ENCODE measurements around the gene WNK4. TPM values are rescaled to one million over a fixed set of nuclear protein-coding genes. Genes with fewer than 3 reads are reported as not detected.

Gene WNK4
- total and polyA plus RNA-seq, 4 experiments from 2014 or later, result 0.14 to 0.41 TPM; not detected in 2

DNA sequence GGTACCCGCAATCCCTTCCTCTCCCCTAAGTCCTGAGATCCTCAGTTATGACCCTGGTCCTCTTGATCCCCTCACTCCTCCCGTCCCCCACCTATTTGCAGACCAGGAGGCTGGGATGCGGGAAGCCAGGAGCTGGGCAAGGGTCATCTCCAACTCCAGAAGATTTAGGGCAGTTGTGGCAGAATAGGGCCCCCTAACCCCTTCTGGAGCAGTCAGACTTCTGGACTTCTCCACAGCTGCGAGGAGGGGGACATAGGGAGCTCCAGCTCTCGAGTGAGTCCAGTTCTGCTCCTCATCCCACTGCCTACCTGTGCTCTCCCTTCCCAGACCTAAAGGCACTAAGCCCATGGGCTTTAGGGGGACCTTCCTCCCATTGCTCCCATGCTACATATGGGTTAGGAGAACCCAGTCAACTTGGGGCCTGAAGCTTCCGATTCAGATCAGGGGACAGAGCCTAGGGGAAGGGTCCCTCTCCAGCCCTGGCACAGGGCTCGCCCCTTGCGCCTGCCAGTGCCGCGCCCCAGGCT is 1.3 kb downstream of the WNK4 start:
- Histone ChIP-seq H3K4me3 (ENCODE audit: low read length in 2 of 2) (no peak overlapping the region), H3K27me3 (ENCODE audit: insufficient read depth, low read length) (peaks cover 44% of the 10 kb centered on the region), H3K9me3 (ENCODE audit: control insufficient read depth in 1 of 2, low read length in 2 of 2) (no peaks in the 10 kb centered on the region), H3K36me3 (ENCODE audit: insufficient read depth, low read length) (peaks cover 22% of the 10 kb centered on the region), H3K4me1 (ENCODE audit: insufficient read depth, low read length) (peaks cover 16% of the 10 kb centered on the region), H3K27ac (ENCODE audit: low read depth, low read length) (no peak overlapping the region)
- ChIA-PET POLR2A (ENCODE audit: partially characterized antibody) (interaction anchor here (1.3 kb wide), 1 partner anchor 8 kb away, joined by 6 read pairs; the partner anchor contains the start of gene VPS25), CTCF (ENCODE audit: partially characterized antibody) (no interaction called here)
- no peaks in the 10 kb centered on the region for H3K9me3 Mint-ChIP-seq
- H3K27me3 Mint-ChIP-seq, result peaks cover 41 to 49% of the 10 kb centered on the region in 2 donors
- H3K4me1 Mint-ChIP-seq, result peaks cover 17 to 44% (median 26%) of the 10 kb centered on the region in 4 donors
- no peak overlapping the region for H3K27ac Mint-ChIP-seq
- DNase-seq, result no peak
- H3K4me3 Mint-ChIP-seq, result peak overlapping the region in 1 of 8 donors; percentile 10
- H3K36me3 Mint-ChIP-seq, result peaks cover 27 to 29% of the 10 kb centered on the region in 2 donors
- intact Hi-C loops (cut with micrococcal nuclease), result no loop called here

DNA sequence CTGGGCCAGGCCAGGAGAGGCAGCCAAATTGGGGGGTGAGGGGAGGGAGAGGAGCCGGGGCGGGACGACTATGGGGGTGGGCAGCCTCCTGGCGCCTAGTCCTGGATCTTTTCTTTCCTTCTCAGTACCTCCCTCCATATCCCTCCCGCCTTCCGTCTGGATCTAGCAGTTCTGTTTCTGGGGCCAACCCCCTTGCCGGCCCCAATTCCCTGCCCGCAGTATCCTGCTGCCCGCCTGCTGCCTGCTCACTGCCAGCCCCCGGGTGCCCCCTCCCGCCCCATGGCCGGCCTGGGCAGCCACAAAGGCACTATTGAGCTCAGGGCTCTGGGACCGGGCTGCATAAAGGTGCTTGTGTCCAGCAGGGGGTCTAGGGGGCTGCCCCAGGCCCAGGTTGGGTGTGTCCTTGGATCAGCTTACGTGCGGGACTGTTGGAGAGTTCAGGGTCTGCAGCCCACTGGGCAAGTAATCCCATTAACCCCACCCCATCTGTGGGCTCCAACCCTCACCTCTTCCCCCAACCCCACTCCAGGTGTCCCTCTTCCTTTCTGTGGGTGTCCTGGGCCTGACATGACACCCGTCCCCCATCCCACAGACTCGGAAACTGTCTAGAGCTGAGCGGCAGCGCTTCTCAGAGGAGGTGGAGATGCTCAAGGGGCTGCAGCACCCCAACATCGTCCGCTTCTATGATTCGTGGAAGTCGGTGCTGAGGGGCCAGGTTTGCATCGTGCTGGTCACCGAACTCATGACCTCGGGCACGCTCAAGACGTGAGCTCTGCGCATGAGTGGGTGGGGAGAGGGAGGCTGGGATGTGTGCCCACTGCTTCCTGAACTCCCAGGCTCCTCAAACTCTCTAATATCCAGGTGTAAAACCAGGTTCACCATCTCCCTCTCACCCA is 2.0 kb downstream of the WNK4 start:
- H3K27ac Mint-ChIP-seq, result no peak overlapping the region
- peaks cover 18 to 44% (median 26%) of the 10 kb centered on the region in 4 donors for H3K4me1 Mint-ChIP-seq

DNA sequence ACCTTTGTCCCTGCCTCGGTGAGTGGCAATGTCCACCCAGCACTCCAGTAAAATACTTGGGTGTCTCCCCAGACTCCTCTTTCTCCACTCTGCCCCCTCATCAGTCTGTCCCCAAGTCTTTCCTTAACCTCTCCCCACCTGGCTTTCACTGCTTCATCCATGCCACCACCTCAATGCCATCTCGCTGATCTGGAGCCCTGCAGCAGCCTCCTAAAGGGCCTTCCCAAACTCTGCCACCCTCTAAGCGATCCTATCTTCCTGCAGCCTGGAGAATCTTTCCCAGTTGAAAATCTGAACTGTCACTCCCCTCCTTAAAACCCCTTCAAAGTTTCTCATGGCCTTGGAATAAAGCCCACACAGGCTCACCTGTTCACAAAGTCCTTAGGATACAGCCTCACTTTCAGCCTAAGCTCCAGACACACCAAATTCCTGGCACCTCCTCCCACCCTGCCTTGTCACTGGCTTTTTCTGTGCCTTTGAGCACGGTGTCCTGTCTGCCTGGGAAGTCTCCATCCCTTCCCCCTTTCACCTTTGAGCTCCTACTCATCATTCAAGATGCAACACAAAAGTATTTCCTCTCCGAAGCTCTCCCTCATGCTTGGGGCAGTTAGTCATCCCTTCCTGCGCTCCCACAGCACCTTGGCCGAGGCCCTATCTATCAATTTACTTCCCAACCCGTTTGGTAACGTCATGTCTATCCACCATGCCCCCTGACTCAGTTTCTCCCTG is 2.8 kb downstream of the WNK4 start:
- peaks cover 14% of the 10 kb centered on the region for H3K36me3 ChIP-seq (ENCODE audit: insufficient read depth, low read length)
- no peak for DNase-seq
- peak overlapping the region in 2 of 8 donors; percentile 28 to 40 for H3K4me3 Mint-ChIP-seq
- peaks cover 18 to 44% (median 26%) of the 10 kb centered on the region in 4 donors for H3K4me1 Mint-ChIP-seq
- no peak overlapping the region for H3K4me3 ChIP-seq (ENCODE audit: low read length in 2 of 2)
- ChIA-PET CTCF (ENCODE audit: partially characterized antibody) (no interaction called here), POLR2A (ENCODE audit: partially characterized antibody) (no interaction called here)
- H3K9me3 Mint-ChIP-seq, result peaks cover 0 to 2% (median 0%) of the 10 kb centered on the region in 8 donors
- H3K27ac Mint-ChIP-seq, result no peak overlapping the region
- no peaks in the 10 kb centered on the region for H3K9me3 ChIP-seq (ENCODE audit: control insufficient read depth in 1 of 2, low read length in 2 of 2)
- peaks cover 16 to 17% of the 10 kb centered on the region in 2 donors for H3K36me3 Mint-ChIP-seq
- intact Hi-C loops (cut with micrococcal nuclease), result no loop called here
- peaks cover 44% of the 10 kb centered on the region for H3K27me3 ChIP-seq (ENCODE audit: insufficient read depth, low read length)
- no peak overlapping the region for H3K27ac ChIP-seq (ENCODE audit: low read depth, low read length)
- peaks cover 47 to 59% of the 10 kb centered on the region in 2 donors for H3K27me3 Mint-ChIP-seq
- H3K4me1 ChIP-seq (ENCODE audit: insufficient read depth, low read length), result peaks cover 16% of the 10 kb centered on the region

More for the DNA sequence above, 2.0 kb downstream of the WNK4 start:
- peaks cover 44% of the 10 kb centered on the region for H3K27me3 ChIP-seq (ENCODE audit: insufficient read depth, low read length)
- no peak overlapping the region for H3K27ac ChIP-seq (ENCODE audit: low read depth, low read length)
- intact Hi-C loops (cut with micrococcal nuclease), result no loop called here
- Mint-ChIP-seq H3K9me3 (peaks cover 0 to under 1% (median 0%) of the 10 kb centered on the region in 8 donors), H3K27me3 (peaks cover 44 to 52% of the 10 kb centered on the region in 2 donors), H3K36me3 (peaks cover 24% of the 10 kb centered on the region in 2 donors), H3K4me3 (no peak overlapping the region)
- peaks cover 16% of the 10 kb centered on the region for H3K4me1 ChIP-seq (ENCODE audit: insufficient read depth, low read length)
- no peak for DNase-seq
- H3K4me3 ChIP-seq (ENCODE audit: low read length in 2 of 2), result no peak overlapping the region
- ChIA-PET CTCF (ENCODE audit: partially characterized antibody) (no interaction called here), POLR2A (ENCODE audit: partially characterized antibody) (interaction anchor here (1.3 kb wide), 1 partner anchor 9 kb away, joined by 6 read pairs; the partner anchor contains the start of gene VPS25)
- no peaks in the 10 kb centered on the region for H3K9me3 ChIP-seq (ENCODE audit: control insufficient read depth in 1 of 2, low read length in 2 of 2)
- H3K36me3 ChIP-seq (ENCODE audit: insufficient read depth, low read length), result peaks cover 22% of the 10 kb centered on the region

DNA sequence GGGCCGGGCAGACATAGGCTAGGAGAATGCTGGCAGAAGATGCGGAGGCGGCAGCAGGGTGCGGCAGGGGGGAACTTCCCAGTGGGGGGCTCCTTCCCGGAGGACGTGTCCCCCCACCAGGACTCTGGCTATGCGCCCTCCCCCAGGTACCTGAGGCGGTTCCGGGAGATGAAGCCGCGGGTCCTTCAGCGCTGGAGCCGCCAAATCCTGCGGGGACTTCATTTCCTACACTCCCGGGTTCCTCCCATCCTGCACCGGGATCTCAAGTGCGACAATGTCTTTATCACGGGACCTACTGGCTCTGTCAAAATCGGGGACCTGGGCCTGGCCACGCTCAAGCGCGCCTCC is 3.4 kb downstream of the WNK4 start:
- Histone ChIP-seq H3K36me3 (ENCODE audit: insufficient read depth, low read length) (peaks cover 8% of the 10 kb centered on the region), H3K27ac (ENCODE audit: low read depth, low read length) (no peak overlapping the region), H3K4me3 (ENCODE audit: low read length in 2 of 2) (no peak overlapping the region), H3K9me3 (ENCODE audit: control insufficient read depth in 1 of 2, low read length in 2 of 2) (no peaks in the 10 kb centered on the region), H3K4me1 (ENCODE audit: insufficient read depth, low read length) (peaks cover 16% of the 10 kb centered on the region), H3K27me3 (ENCODE audit: insufficient read depth, low read length) (peaks cover 44% of the 10 kb centered on the region)
- Mint-ChIP-seq H3K27me3 (peaks cover 47 to 60% of the 10 kb centered on the region in 2 donors), H3K36me3 (peaks cover 11 to 12% of the 10 kb centered on the region in 2 donors), H3K27ac (peak overlapping the region in 1 of 7 donors; percentile 60), H3K4me1 (peaks cover 18 to 44% (median 26%) of the 10 kb centered on the region in 4 donors), H3K4me3 (peak overlapping the region in 2 of 8 donors; percentile 28 to 40), H3K9me3 (peaks cover 0 to 2% (median 0%) of the 10 kb centered on the region in 8 donors)
- ChIA-PET POLR2A (ENCODE audit: partially characterized antibody) (no interaction called here), CTCF (ENCODE audit: partially characterized antibody) (no interaction called here)
- intact Hi-C loops (cut with micrococcal nuclease), result no loop called here
- DNase-seq, result no peak

DNA sequence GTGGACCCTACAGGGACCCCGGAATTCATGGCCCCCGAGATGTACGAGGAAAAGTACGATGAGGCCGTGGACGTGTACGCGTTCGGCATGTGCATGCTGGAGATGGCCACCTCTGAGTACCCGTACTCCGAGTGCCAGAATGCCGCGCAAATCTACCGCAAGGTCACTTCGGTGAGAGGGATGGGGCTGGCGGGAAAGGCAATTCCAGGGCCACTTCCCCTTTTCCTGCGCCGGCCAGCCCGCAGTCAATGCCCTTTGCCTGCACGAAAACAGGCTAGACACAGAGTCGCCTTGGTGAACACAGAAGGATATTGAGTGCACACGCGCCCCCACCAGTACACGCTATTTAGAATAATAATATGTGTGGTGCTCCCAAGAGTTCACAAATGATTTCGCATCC is 4.0 kb downstream of the WNK4 start:
- DNase-seq, result no peak
- ChIA-PET CTCF (ENCODE audit: partially characterized antibody) (no interaction called here), POLR2A (ENCODE audit: partially characterized antibody) (no interaction called here)
- no peak overlapping the region for H3K4me3 ChIP-seq (ENCODE audit: low read length in 2 of 2)
- H3K36me3 ChIP-seq (ENCODE audit: insufficient read depth, low read length), result peaks cover 2% of the 10 kb centered on the region
- H3K27me3 ChIP-seq (ENCODE audit: insufficient read depth, low read length), result peaks cover 44% of the 10 kb centered on the region
- H3K4me3 Mint-ChIP-seq, result peak overlapping the region in 5 of 8 donors; percentile 17 to 75 (median 59)
- peaks cover 16% of the 10 kb centered on the region for H3K4me1 ChIP-seq (ENCODE audit: insufficient read depth, low read length)
- H3K36me3 Mint-ChIP-seq, result peaks cover 5 to 6% of the 10 kb centered on the region in 2 donors
- peaks cover 18 to 40% (median 26%) of the 10 kb centered on the region in 4 donors for H3K4me1 Mint-ChIP-seq
- no peak overlapping the region for H3K27ac Mint-ChIP-seq
- H3K9me3 ChIP-seq (ENCODE audit: control insufficient read depth in 1 of 2, low read length in 2 of 2), result no peaks in the 10 kb centered on the region
- intact Hi-C loops (cut with micrococcal nuclease), result no loop called here
- no peak overlapping the region for H3K27ac ChIP-seq (ENCODE audit: low read depth, low read length)
- peaks cover 47 to 57% of the 10 kb centered on the region in 2 donors for H3K27me3 Mint-ChIP-seq
- peaks cover 0 to 2% (median 0%) of the 10 kb centered on the region in 8 donors for H3K9me3 Mint-ChIP-seq

DNA sequence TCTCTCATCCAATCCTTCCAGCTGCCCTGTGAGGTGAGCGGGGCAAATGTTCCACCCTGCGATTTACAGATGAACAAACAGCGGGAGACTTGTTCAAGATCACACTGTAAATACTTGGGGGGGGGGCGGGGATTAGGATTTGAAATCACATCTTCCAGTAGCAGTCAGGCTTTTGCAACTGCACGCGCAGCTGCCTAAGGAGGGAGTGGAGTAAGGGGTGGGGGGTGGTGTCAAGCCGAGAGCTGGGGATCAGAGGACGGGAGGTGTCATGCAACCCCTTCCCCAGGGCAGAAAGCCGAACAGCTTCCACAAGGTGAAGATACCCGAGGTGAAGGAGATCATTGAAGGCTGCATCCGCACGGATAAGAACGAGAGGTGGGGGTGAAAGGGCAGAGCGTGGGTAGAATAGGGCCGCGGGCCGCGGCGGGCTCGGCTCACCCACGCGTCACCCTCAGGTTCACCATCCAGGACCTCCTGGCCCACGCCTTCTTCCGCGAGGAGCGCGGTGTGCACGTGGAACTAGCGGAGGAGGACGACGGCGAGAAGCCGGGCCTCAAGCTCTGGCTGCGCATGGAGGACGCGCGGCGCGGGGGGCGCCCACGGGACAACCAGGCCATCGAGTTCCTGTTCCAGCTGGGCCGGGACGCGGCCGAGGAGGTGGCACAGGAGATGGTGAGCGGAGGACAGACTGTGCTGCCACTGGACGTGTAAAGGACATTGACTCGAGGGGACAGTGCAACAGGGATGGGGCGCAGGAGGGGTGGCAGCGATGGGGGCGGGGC is 4.6 kb downstream of the WNK4 start:
- Histone ChIP-seq H3K27me3 (ENCODE audit: insufficient read depth, low read length) (peaks cover 44% of the 10 kb centered on the region), H3K27ac (ENCODE audit: low read depth, low read length) (no peak overlapping the region), H3K4me1 (ENCODE audit: insufficient read depth, low read length) (peaks cover 16% of the 10 kb centered on the region), H3K4me3 (ENCODE audit: low read length in 2 of 2) (no peak overlapping the region), H3K36me3 (ENCODE audit: insufficient read depth, low read length) (no peaks in the 10 kb centered on the region), H3K9me3 (ENCODE audit: control insufficient read depth in 1 of 2, low read length in 2 of 2) (no peaks in the 10 kb centered on the region)
- Mint-ChIP-seq H3K4me1 (peaks cover 16 to 35% (median 26%) of the 10 kb centered on the region in 4 donors), H3K9me3 (peaks cover 0 to 2% (median 0%) of the 10 kb centered on the region in 8 donors), H3K27me3 (peaks cover 44 to 53% of the 10 kb centered on the region in 2 donors), H3K4me3 (peak overlapping the region in 6 of 8 donors; percentile 17 to 75 (median 54)), H3K36me3 (peaks cover 0 to under 1% of the 10 kb centered on the region in 2 donors), H3K27ac (no peak overlapping the region)
- intact Hi-C loops (cut with micrococcal nuclease), result no loop called here
- CTCF ChIA-PET (ENCODE audit: partially characterized antibody), result no interaction called here
- POLR2A ChIA-PET (ENCODE audit: partially characterized antibody), result interaction anchor here (1.2 kb wide), 1 partner anchor 11 kb away, joined by 5 read pairs; the partner anchor contains the start of gene VPS25
- no peak for DNase-seq

Data from CD4-positive, alpha-beta memory T cell (primary cell).